Loucy (cell line): ENCODE results near the gene CDH12.

Experiments used
- H2AFZ ChIP-seq: fragments of 200-600 bp; sonication (generic); 2 replicates; pipeline ENCODE4 v1.6.0; 2016; ENCODE audit warnings: antibody characterized with exemption, mild to moderate bottlenecking, low read length, moderate library complexity
- H3F3A ChIP-seq: fragments of 200-600 bp; 2 replicates; pipeline ENCODE4 v1.6.0; 2016; ENCODE audit warnings: antibody characterized with exemption, low read depth, mild to moderate bottlenecking
- H3K27me3 ChIP-seq: fragments of 200-600 bp; sonication (generic); 2 replicates; pipeline ENCODE4 v1.6.1; 2014; ENCODE audit warnings: low read length, mild to moderate bottlenecking; ENCODE audit not compliant: insufficient read depth, poor library complexity, severe bottlenecking
- H3K36me3 ChIP-seq: fragments of 200-600 bp; sonication (generic); 2 replicates; pipeline ENCODE4 v1.6.1; 2016; ENCODE audit warnings: low read length; ENCODE audit not compliant: insufficient read depth
- H3K4me1 ChIP-seq: fragments of 200-600 bp; sonication (generic); 2 replicates; pipeline ENCODE4 v1.5.1; 2014; ENCODE audit warnings: low read length, mild to moderate bottlenecking; ENCODE audit not compliant: insufficient read depth, poor library complexity, severe bottlenecking
- H3K4me2 ChIP-seq: fragments of 200-600 bp; sonication (generic); 2 replicates; pipeline ENCODE4 v1.6.0; 2014; ENCODE audit warnings: antibody characterized with exemption, low read length, low read depth, mild to moderate bottlenecking; ENCODE audit not compliant: poor library complexity, severe bottlenecking
- H3K4me3 ChIP-seq: fragments of 200-600 bp; sonication (generic); 2 replicates; pipeline ENCODE4 v1.5.1; 2014; ENCODE audit warnings: low read length, mild to moderate bottlenecking, mixed read lengths; ENCODE audit not compliant: poor library complexity, severe bottlenecking
- H3K79me2 ChIP-seq: fragments of 200-600 bp; sonication (generic); 2 replicates; pipeline ENCODE4 v1.6.1; 2014; ENCODE audit warnings: low read length; ENCODE audit not compliant: insufficient read depth
- H3K9ac ChIP-seq: fragments of 200-600 bp; sonication (generic); 2 replicates; pipeline ENCODE4 v1.6.0; 2014; ENCODE audit warnings: mild to moderate bottlenecking, low read depth, low read length, moderate library complexity; ENCODE audit not compliant: poor library complexity, severe bottlenecking
- H3K9me2 ChIP-seq: fragments of 200-600 bp; sonication (generic); replicated peaks from 2 replicates; pipeline ENCODE4 v1.6.1; 2016; ENCODE audit warnings: low read depth, low read length, mixed read lengths
- H3K9me3 ChIP-seq: fragments of 200-600 bp; sonication (generic); 2 replicates; pipeline ENCODE4 v1.6.1; 2014; ENCODE audit warnings: mild to moderate bottlenecking, antibody characterized with exemption, low read length, low read depth; ENCODE audit not compliant: insufficient read depth
- H4K20me1 ChIP-seq: fragments of 200-600 bp; sonication (generic); 2 replicates; pipeline ENCODE4 v1.6.0; 2014; ENCODE audit warnings: antibody characterized with exemption, low read length, mild to moderate bottlenecking; ENCODE audit not compliant: insufficient read depth, poor library complexity, severe bottlenecking
- CTCF ChIP-seq: fragments of 200-600 bp; sonication (generic); conservative IDR thresholded peaks from 2 replicates; pipeline ENCODE4 v1.5.1; 2014; ENCODE audit warnings: mild to moderate bottlenecking, antibody characterized with exemption, low read length
- EZH2phosphoT487 ChIP-seq: fragments of 200-600 bp; IDR thresholded peaks from 2 replicates; pipeline ENCODE4 v1.6.1; 2018; ENCODE audit warnings: antibody characterized with exemption, mild to moderate bottlenecking, moderate library complexity, borderline replicate concordance

Gene CDH12

GRCh38 chr5:21701317-21701716 is 1151.8 kb downstream of the CDH12 start:
- H3K4me2 ChIP-seq, result no peak overlapping the region
- no peaks in the 10 kb centered on the region for H3K9me2 ChIP-seq
- no peak overlapping the region for H3K4me3 ChIP-seq
- no peaks in the 10 kb centered on the region for H3K79me2 ChIP-seq
- no peaks in the 10 kb centered on the region for H3K36me3 ChIP-seq
- H4K20me1 ChIP-seq, result no peaks in the 10 kb centered on the region
- H3K4me1 ChIP-seq, result no peaks in the 10 kb centered on the region
- H2AFZ ChIP-seq, result no peak overlapping the region
- no peaks in the 10 kb centered on the region for H3K9me3 ChIP-seq
- no peaks in the 10 kb centered on the region for H3F3A ChIP-seq
- no peaks in the 10 kb centered on the region for H3K27me3 ChIP-seq
- H3K9ac ChIP-seq, result no peak overlapping the region
- TF ChIP-seq CTCF, result no peak
- TF ChIP-seq EZH2phosphoT487, result no peak
